ENCODE data around the gene SPTBN5.

- TF ChIP-seq POLR2A (IDR thresholded peaks at IDR 0.05) (no peak), CTCF (IDR thresholded peaks at IDR 0.05) (no peak)
Observed at GRCh38 chr15:41820791-41821423, 72.9 kb downstream of the SPTBN5 start.

Data from vagina (tissue), 2 donors.